SHP77 treated with DMSO at 0.1 percent for 48 hours (cell line): ENCODE data around the gene KIF13A.
"Not testable (repeated sequence)": the region's sequence is repeated elsewhere in the genome, so short reads cannot be mapped to it uniquely, and the experiment has no call there.

Experiments
- DNase-seq: peaks from one replicate; lab custom pipeline; 2025; lab: John Stamatoyannopoulos, UW

The KIF13A gene

DNA sequence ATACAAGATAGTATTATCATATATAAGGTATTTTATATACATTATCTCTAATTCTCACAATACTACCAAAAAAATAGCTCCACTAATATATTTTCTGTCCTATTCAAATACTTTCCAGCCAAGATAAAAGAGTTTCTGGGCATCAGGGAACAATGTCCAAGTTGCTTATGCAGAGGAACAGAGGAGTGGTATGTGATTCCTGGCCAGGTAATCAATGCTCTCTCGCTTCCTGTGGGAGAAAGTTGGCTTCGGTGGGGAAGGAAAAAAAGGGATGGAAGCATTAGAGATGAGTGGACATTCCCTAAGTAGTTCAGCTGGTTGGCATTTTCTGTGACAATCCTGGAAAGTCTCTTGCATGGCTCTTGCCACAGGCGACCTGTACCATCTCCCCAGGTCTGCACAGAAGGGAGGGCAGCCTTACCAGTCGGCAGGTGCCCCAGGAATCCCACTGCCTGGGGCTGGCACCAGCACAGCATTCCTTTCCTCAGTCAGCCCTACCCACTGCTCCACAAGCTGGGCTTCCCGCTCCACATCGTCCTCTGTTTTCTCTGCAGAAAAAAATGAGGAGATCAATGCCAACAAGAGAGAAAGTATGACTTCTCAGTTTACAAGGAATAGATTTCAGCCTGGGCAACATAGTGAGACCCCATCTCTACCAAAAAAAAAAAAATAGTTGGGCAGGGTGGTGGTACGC is 202.2 kb downstream of the KIF13A start:
- DNase-seq, result no peak

GRCh38 chr6:17780061-17780460 is 207.4 kb downstream of the KIF13A start:
- no peak for DNase-seq

DNA sequence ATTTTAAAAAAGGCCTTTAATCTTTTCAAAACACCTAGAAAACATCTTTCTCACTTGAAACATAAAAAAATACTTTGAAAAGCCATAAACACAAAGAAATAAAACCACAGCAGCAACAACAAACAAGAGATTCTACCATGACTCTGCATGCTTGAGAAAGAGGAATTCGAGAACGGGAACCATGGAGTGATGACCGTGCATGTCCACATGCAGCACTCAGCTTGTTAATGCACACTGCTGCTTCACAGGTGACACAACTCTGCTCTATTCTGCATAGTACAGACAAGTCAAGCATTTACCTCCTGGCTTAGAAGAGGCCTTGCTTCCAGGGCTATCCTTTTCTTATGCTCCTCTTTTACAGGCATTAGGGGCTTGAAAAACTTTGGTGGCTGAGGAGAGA is 215.8 kb downstream of the KIF13A start:
- DNase-seq, result no peak

DNA sequence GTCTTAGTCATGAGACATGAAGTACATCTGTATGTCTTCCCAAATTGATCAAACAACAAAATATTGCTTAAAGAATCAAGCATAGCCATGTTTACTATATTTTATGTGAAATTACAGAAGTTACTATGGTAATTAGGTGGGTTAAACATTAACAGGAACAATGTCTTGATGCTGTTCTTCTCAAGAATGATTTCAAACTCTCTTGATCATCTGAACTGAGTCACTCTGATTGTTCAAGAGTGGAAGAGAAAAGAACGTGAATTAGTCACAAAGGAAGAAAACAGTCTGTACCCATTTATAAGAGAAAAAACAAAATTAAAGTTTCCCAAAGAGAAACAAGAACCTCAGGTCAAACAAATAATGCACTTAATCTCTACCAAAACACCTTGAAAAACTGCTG is 218.6 kb downstream of the KIF13A start:
- DNase-seq, result no peak

DNA sequence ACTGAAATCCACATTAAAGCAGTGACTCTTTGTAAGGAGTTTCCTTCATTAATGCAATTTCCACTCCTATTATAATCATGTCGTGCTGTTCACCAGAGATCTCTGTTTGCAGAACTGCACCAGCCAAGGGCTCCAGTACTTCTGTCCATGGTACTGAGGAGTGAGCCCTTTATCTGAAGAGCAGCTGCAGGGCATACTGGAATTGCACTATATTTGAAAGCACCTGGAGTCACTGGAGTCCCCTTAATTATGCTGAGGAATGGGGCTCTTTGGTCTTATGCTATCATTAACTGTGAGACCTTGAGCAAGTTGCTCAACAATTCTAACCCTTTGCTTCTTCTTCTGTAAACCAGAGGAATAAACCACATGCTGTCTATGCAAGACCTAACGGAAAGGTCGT is 219.0 kb downstream of the KIF13A start:
- no peak for DNase-seq

GRCh38 chr6:17762651-17763050 is 224.8 kb downstream of the KIF13A start:
- DNase-seq, result no peak

DNA sequence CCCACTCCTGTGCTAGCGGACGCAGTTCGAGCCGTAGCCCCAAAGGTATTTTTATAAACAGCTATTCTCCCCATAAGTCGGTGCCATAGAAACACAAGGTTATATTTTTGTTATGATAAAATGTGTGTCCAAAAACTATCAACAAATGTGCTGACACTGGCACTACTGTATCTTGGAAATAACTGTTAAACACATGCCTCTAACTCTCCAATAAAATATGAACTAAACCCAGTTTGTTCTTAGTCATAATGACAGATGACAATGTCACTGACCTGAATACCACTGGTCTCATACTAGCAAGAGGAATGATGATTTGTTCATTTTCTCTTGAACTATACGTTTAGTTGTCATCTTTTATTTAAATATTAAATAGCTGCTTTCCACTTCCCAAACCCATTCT is 229.3 kb downstream of the KIF13A start:
- no peak for DNase-seq

- no peak for DNase-seq
These were observed 233.2 kb downstream of the KIF13A start for GRCh38 chr6:17754254-17754653.

- DNase-seq, result not testable (repeated sequence)
These were observed 242.1 kb downstream of the KIF13A start for GRCh38 chr6:17745324-17745723.

DNA sequence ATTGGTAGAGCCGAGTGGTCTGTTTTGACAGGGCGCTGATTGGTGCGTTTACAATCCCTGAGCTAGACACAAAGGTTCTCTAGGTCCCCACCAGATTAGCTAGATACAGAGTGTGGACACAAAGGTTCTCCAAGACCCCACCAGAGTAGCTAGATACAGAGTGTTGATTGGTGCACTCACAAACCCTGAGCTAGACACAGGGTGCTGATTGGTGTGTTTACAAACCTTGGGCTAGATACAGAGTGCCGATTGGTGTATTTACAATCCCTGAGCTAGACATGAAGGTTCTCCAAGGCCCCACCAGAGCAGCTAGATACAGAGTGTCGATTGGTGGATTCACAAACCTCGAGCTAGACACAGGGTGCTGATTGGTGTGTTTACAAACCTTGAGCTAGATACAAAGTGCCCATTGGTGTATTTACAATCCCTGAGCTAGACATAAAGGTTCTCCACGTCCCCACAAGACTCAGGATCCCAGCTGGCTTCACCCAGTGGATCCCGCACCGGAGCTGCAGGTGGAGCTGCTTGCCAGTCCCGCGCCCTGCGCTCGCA is 242.6 kb downstream of the KIF13A start:
- not testable (repeated sequence) for DNase-seq

- no peak for DNase-seq
These were observed 243.2 kb downstream of the KIF13A start for GRCh38 chr6:17744019-17744756.

DNA sequence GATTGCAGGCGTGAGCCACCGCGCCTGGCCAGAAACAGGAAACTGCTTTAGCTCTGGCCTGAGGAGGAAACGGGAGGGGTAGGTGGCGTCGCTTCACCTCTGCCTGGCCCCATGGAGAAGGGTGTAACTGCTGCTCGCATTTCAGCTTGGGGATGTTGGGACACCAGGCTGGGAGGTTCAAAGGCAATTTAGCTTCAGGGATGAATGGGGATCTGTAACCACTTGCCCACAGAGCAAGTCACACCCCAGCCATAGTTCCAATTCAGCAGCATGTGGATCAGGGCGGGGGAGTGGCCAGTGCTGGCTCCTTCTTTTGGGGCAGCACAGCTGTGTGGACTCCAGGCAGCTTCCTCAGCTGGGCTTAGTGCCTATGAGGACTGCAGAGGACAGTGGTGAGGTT is 245.9 kb downstream of the KIF13A start:
- no peak for DNase-seq

- DNase-seq, result no peak
These were observed 246.7 kb downstream of the KIF13A start for GRCh38 chr6:17740559-17741220.

DNA sequence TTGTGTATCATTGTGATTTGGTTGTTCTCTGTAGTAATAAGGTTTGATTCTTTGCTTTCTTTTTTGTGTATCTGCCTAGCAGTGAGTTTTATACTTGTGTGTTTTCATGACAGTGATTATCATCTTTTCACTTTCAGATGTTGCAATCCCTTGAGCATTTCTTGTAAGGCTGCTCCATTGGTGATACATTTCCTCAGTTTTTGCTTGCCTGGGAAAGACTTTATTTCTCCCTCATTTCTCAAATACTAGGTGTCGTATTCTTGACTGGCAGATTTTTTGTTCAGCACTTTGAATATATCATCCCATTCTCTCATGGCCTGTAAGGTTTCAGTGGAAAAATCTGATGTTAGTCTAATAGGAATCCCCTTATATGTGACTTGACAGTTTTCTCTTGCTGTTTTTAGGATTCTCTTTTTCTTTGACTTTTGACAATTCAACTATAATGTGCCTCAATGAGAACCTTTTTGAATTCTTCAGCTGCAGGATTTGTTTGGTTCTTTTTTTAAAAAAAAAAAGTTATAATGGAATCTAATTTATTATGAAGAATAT is 249.7 kb downstream of the KIF13A start:
- no peak for DNase-seq

DNA sequence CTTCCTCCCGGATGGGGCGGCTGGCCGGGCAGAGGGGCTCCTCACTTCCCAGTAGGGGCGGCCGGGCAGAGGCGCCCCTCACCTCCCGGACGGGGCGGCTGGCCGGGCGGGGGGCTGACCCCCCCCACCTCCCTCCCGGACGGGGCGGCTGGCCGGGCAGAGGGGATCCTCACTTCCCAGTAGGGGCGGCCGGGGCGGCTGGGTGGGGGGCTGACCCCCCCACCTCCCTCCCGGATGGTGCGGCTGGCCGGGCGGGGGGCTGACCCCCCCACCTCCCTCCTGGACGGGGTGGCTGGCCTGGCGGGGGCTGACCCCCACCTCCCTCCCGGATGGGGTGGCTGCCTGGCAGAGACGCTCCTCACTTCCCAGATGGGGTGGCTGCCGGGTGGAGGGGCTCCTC is 252.1 kb downstream of the KIF13A start:
- not testable (repeated sequence) for DNase-seq

GRCh38 chr6:17730078-17730704 is 257.2 kb downstream of the KIF13A start:
- DNase-seq, result no peak

DNA sequence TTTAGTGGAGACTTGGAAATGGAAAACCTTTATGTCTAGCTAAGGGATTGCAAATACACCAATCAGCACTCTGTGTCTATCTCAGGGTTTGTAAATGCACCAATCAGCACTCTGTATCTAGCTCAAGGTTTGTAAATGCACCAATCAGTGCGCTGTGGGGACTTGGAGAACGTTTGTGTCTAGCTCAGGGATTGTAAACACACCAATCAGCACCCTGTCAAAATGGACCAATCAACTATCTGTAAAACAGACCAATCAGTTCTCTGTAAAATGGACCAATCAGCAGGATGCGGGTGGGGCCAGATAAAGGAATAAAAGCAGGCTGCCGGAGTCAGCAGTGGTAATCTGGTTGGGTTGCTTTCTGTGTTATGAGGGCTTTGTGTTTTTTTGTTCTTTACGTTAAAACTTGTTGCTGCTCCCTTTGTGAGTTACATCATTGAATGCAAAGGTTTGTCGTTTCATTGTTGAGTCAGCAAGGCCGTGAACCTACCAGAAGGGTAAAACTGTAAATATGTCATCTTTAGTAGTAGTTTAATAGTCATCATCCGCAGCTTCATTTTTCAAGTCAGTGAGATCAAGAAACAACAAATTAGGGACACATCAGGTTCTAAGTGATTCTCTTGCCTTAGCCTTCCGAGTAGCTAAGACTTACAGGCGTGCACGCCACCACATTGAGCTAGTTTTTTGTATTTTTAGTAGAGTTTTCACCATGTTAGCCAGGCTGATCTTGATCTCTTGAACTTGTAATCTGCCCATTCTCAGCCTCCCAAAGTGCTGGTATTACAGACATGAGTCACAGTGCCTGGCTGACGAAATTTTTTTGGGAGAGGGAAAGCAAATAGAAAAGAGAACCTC is 258.0 kb downstream of the KIF13A start:
- no peak for DNase-seq

GRCh38 chr6:17728551-17729222 is 258.7 kb downstream of the KIF13A start:
- DNase-seq, result no peak

GRCh38 chr6:17725083-17725482 is 262.4 kb downstream of the KIF13A start:
- no peak for DNase-seq

GRCh38 chr6:17724341-17724740 is 263.1 kb downstream of the KIF13A start:
- DNase-seq, result no peak

DNA sequence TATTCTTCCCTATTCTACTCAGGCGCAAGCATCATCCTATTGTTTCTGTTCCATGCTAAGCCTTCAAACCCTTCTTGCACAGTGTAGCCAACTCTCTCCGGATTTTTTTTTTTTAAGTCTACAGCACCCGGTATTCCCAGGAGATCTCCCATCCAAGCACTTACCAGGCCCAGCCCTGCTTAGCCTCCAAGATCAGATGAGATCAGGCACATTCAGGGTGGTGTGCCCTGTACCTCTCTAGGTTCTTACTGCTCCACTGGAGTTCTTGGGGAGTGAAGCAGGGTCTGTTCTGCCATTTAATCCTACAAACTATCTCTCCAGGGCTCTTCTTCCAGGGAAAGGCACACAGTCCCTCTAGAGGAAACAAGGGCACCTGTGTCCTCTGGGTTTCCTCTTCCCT is 265.8 kb downstream of the KIF13A start:
- no peak for DNase-seq
